ENCODE data around the gene CDC42BPB.

DNA sequence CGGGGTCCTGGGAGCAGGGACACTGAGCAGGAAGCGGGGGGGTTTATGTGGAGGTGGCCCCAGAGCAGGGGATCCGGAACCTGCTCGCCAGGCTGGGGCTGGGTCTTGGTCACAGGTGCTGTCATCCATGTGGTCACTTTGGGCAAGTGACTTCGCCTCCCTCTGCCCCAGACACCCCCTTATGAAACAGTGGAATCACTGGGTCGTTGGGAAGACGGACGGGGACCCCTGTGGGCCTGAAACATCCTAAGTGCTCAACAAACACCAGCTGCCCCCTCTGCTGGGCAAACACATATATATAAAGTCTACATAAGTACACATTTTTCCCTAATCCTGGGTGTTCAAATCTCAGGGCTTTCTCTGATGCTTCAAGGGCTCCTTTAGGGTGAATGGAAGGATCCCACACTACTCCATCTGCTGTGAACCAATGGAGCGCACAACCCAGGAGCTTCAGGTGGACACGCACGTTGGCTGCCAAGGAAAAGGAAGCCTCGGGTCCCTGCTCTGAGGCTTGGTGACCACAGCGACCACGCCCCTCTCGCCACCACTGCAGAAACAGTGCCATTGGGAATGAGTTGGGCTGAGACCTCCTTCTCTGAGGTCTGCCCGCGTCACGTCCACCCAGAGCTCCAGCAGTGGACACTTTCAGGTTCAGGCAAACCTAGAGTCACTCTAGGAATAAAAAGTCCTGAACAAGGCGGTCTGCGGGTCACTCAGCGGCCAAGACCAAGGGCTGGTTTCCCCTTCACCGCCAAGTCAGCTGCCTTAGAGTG is 54.6 kb downstream of the CDC42BPB start:
- no peak for TF ChIP-seq SMC3 (IDR thresholded peaks at IDR 0.05; ENCODE audit: low read depth, low read length)
- TF ChIP-seq, protein P1, sequence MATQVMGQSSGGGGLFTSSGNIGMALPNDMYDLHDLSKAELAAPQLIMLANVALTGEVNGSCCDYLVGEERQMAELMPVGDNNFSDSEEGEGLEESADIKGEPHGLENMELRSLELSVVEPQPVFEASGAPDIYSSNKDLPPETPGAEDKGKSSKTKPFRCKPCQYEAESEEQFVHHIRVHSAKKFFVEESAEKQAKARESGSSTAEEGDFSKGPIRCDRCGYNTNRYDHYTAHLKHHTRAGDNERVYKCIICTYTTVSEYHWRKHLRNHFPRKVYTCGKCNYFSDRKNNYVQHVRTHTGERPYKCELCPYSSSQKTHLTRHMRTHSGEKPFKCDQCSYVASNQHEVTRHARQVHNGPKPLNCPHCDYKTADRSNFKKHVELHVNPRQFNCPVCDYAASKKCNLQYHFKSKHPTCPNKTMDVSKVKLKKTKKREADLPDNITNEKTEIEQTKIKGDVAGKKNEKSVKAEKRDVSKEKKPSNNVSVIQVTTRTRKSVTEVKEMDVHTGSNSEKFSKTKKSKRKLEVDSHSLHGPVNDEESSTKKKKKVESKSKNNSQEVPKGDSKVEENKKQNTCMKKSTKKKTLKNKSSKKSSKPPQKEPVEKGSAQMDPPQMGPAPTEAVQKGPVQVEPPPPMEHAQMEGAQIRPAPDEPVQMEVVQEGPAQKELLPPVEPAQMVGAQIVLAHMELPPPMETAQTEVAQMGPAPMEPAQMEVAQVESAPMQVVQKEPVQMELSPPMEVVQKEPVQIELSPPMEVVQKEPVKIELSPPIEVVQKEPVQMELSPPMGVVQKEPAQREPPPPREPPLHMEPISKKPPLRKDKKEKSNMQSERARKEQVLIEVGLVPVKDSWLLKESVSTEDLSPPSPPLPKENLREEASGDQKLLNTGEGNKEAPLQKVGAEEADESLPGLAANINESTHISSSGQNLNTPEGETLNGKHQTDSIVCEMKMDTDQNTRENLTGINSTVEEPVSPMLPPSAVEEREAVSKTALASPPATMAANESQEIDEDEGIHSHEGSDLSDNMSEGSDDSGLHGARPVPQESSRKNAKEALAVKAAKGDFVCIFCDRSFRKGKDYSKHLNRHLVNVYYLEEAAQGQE (IDR thresholded peaks at IDR 0.05; ENCODE audit: low read depth, low read length), result no peak
- TF ChIP-seq, protein P2, sequence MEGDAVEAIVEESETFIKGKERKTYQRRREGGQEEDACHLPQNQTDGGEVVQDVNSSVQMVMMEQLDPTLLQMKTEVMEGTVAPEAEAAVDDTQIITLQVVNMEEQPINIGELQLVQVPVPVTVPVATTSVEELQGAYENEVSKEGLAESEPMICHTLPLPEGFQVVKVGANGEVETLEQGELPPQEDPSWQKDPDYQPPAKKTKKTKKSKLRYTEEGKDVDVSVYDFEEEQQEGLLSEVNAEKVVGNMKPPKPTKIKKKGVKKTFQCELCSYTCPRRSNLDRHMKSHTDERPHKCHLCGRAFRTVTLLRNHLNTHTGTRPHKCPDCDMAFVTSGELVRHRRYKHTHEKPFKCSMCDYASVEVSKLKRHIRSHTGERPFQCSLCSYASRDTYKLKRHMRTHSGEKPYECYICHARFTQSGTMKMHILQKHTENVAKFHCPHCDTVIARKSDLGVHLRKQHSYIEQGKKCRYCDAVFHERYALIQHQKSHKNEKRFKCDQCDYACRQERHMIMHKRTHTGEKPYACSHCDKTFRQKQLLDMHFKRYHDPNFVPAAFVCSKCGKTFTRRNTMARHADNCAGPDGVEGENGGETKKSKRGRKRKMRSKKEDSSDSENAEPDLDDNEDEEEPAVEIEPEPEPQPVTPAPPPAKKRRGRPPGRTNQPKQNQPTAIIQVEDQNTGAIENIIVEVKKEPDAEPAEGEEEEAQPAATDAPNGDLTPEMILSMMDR (IDR thresholded peaks at IDR 0.05), result no peak
- no peak for TF ChIP-seq NRF1 (IDR thresholded peaks at IDR 0.05; ENCODE audit: low read depth, low read length)
- TF ChIP-seq POLR2AphosphoS5 (IDR thresholded peaks at IDR 0.05; ENCODE audit: low read depth, low read length), result no peak
- TF ChIP-seq, protein P3, sequence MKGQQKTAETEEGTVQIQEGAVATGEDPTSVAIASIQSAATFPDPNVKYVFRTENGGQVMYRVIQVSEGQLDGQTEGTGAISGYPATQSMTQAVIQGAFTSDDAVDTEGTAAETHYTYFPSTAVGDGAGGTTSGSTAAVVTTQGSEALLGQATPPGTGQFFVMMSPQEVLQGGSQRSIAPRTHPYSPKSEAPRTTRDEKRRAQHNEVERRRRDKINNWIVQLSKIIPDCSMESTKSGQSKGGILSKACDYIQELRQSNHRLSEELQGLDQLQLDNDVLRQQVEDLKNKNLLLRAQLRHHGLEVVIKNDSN (IDR thresholded peaks at IDR 0.05; ENCODE audit: borderline replicate concordance, low read depth), result no peak
- TF ChIP-seq EP300 (IDR thresholded peaks at IDR 0.05; ENCODE audit: borderline replicate concordance in 1 of 2, low read depth in 1 of 2, low read length in 1 of 2), result no peak
- TF ChIP-seq TAF1 (IDR thresholded peaks at IDR 0.05; ENCODE audit: borderline replicate concordance, low read depth, low read length), result no peak
- TF ChIP-seq NFIC (IDR thresholded peaks at IDR 0.05; ENCODE audit: borderline replicate concordance), result no peak
- TF ChIP-seq, protein P4, sequence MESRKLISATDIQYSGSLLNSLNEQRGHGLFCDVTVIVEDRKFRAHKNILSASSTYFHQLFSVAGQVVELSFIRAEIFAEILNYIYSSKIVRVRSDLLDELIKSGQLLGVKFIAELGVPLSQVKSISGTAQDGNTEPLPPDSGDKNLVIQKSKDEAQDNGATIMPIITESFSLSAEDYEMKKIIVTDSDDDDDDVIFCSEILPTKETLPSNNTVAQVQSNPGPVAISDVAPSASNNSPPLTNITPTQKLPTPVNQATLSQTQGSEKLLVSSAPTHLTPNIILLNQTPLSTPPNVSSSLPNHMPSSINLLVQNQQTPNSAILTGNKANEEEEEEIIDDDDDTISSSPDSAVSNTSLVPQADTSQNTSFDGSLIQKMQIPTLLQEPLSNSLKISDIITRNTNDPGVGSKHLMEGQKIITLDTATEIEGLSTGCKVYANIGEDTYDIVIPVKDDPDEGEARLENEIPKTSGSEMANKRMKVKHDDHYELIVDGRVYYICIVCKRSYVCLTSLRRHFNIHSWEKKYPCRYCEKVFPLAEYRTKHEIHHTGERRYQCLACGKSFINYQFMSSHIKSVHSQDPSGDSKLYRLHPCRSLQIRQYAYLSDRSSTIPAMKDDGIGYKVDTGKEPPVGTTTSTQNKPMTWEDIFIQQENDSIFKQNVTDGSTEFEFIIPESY (IDR thresholded peaks at IDR 0.05; ENCODE audit: borderline replicate concordance, low read depth), result no peak
